GM20431 (cell line): Measurements from ENCODE around the gene PRDM7.

ENCODE experiments used
- in situ Hi-C: fragments of 300-500 bp; cut with MseI, MboI; formaldehyde crosslinking; loops from one replicate; pipeline ENCODE4 v1.15.0; 2020; ENCODE audit warnings: low sequenced_read_pairs; ENCODE audit not compliant: unreplicated experiment

Gene PRDM7

DNA sequence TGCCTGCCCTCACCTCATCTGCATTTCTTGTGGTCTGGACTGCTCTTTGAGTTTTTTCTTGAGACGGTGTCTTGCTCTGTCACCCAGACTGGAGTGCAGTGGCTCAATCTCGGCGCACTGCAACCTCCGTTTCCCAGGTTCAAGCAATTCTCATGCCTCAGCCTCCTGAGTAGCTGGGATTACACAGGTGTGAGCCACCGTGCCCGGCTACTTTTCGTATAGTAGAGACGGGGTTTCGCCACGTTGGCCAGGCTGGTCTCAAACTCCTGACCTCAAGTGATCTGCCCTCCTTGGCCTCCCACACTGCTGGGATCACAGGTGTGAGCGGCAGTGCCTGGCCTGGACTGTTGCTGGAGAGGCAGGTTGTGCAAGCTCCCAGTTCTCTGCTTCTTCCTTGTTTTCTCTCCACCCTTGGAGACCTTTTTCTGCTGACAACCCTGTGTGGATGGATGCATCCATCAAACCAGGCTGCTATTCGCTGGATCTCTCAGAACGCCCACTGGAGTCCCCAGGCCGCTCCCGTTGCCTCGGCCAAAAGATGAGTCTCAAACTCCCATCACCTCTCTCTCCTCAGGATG, 35.1 kb downstream of the PRDM7 start:
- in situ Hi-C loops: no loop called here

GRCh38 chr16:90040152-90041023, 36.7 kb downstream of the PRDM7 start:
- in situ Hi-C loops: no loop called here

DNA sequence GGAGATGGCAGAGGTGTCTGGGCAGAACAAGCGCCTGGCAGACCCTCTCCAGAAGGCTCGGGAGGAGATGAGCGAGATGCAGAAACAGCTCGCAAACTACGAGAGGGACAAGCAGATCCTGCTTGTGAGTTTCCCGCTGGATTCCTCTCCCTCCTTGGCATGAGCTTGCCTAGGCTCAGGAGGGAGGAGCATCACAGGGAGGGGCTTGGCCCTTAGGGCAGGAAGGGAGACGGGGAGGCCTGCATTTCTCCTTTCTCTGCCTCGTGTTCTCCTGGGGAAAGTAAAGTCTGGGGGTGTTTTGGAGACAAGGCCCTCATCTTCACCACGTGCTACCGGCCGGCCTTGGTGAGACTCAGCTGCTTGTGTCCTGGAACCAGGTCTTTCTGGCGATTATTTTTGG, 39.9 kb downstream of the PRDM7 start:
- in situ Hi-C loops: no loop called here

DNA sequence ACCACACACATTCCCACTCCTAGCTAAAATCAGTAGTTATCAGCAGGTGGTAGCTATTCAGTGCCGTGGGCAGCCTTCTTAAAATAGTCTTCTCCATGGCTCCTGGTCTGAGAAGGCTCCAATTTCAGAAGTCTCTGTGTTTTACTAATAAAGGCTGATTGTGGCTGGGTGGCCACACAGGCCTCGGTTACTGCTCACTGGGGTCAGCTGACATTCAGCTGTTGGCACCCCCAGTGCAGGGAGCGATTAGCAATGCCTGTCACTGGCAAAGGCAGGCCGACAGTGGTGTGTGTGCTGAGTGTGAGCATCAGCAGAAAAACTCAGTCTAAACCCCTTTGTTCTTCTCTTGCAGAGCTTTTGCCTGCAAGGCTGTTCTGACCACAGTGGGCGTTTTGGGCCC, 41.2 kb downstream of the PRDM7 start:
- in situ Hi-C loops: no loop called here

GRCh38 chr16:90034504-90034903, 42.6 kb downstream of the PRDM7 start:
- in situ Hi-C loops: no loop called here

DNA sequence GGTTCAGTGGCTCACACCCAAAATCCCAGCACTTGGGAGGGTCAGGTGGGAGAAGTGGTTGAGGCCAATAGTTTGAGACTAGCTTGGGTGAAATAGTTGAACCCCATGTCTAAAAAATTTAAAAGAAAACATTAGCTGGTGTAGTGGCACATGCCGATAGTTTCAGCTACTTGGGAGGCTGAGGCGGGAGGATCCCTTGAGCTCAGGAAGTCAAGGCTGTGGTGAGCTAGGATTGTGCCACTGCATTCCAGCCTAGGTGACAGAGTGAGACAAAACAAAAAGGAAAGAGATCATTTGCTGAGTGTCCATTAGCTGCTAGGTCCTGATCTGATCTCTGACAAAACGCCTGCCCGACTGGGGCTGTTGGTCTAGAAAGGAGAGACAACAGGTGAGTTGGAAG, 43.7 kb downstream of the PRDM7 start:
- in situ Hi-C loops: no loop called here

DNA sequence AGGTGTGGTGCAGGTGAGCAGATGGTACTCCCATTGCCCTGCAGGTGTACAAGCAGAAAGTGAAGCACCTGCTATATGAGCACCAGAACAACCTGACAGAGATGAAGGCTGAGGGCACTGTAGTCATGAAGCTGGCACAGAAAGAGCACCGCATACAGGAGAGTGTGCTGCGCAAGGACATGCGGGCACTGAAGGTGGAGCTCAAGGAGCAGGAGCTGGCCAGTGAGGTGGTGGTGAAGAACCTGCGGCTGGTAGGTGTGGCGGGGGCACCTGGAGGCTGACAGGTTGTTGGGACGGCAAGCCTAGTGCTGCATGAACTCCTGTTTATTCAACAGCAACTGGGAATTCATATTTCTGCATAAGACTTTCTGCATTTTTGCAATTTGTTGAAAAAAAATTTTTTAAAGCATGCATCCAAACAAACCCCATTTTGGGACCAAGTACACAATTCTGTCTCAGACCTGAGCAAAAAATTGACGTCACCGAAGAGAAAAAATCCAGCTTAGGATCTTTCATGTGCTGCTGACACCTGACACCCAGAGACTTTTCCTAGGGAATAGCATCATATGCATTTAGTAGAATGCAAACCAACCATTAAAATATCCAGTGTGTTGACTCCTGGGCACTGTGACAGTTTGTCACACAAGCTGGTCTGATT, 44.3 kb downstream of the PRDM7 start:
- in situ Hi-C loops: no loop called here

DNA sequence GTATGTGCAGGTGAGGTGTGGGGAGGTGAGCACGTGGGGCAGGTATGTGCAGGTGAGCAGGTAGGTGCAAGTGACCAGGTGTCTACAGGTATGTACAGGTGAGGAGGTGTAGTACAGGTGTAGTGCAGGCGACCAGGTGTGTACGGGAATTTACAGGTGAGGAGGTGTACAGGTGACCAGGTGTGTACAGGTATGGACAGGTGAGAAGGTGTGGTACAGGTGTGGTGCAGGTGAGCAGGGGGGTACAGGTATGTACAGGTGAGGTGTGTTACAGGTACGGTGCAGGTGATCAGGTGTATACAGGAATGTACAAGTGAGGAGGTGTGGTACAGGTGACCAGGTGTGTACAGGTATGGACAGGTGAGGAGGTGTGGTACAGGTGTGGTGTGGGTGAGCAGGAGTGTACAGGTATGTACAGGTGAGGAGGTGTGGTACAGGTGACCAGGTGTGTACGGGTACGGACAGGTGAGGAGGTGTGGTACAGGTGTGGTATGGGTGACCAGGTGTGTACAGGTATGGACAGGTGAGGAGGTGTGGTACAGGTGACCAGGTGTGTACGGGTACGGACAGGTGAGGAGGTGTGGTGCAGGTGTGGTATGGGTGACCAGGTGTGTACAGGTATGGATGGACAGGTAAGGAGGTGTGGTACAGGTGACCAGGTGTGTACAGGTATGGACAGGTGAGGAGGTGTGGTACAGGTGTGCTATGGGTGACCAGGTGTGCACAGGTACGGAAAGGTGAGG, 45.0 kb downstream of the PRDM7 start:
- in situ Hi-C loops: no loop called here

- in situ Hi-C loops: no loop called here
These were observed 45.8 kb downstream of the PRDM7 start for GRCh38 chr16:90031186-90031930.

GRCh38 chr16:90028985-90029384, 48.1 kb downstream of the PRDM7 start:
- in situ Hi-C loops: no loop called here

DNA sequence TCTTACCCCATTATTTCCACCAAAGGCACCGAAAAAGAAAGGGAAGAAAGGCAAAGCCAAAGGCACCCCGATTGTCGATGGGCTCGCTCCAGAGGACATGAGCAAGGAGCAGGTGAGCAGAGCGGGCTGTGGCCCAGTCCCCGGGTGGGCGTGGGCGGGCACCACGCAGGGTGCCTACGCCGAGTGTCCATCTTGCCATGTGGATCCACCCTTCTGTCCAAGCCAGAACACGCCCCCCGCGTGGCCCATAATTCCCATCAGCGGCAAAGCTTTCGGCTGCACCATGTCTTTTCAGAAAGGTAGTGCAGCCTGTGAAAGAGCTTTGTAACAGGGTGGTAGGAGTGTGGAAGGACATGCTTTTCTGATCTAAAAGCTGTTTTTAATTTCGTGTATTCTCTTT, 49.5 kb downstream of the PRDM7 start:
- in situ Hi-C loops: no loop called here

- in situ Hi-C loops: no loop called here
These were observed 51.0 kb downstream of the PRDM7 start for GRCh38 chr16:90026135-90026534.

GRCh38 chr16:90023078-90023447, 54.1 kb downstream of the PRDM7 start:
- in situ Hi-C loops: no loop called here

DNA sequence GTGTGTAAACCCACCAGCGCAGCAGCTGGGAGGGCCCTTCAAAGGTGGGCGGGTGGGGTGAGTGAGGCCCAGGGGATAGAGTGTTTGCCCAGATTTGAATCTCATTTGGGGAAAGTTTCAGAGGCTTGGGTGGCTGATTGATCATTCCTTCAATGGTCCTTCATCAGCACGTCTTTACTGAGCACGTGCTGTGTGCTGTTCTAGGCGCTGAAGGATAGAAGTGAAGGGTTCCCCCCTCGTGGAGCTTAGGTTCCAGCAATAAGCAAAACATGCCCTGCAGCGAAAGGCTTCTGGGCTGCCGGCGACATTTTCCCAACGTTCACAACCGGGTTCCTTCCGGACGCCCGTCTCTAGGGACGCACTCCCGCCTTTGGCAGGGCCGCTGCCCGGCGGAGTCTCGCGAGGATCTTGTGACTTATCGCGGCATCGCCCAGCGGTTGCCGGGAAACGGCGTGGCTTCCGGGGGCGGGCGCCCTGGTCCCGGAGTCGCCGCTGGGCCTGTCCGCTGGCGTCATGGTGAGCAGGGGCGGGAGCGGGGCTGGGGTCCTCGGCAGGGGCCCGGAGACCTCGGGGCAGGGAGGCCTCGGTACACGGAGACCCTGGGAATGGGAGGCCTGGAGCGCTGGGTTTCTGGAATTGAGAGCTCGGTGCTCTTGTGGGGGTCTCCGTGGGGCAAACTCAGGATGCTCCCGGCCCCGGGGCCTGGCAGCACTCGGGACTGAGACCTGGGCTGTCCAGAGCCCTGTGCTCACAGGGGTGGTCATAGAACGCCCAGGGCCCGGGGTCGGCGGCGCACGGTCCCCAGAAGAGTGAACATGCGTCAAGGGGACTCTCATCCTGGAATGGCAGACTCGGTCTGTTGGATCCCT, 54.7 kb downstream of the PRDM7 start:
- in situ Hi-C loops: no loop called here

- in situ Hi-C loops: no loop called here
These were observed 56.2 kb downstream of the PRDM7 start for GRCh38 chr16:90020838-90021382.

GRCh38 chr16:90020260-90020837, 56.8 kb downstream of the PRDM7 start:
- in situ Hi-C loops: no loop called here

- in situ Hi-C loops: no loop called here
These were observed 57.4 kb downstream of the PRDM7 start for GRCh38 chr16:90019543-90020259.
